Pancreas (tissue), 10 donors: ENCODE data around the gene DNAI4. TPM values are rescaled to one million over a fixed set of nuclear protein-coding genes. Genes with fewer than 3 reads are reported as not detected.
A peak's percentile ranks its signal among the peaks of the same experiment; 100 is the strongest.

ENCODE experiments used
- ATAC-seq, 4 donors: fragments of 200-7000 bp; cut with Tn5 transposase; one replicate each; pipeline versions ENCODE4 v1.8.0 to v1.9.1; 2020; ENCODE audit warnings: mild to moderate bottlenecking in 4 of 4, moderate library complexity in 4 of 4
- DNase-seq, 6 donors: peaks; one replicate each; pipeline ENCODE4 v3.0.0-alpha.2; 2020
- FAIRE-seq: peaks from 2 replicates; lab custom pipeline; 2012; peaks lifted over from hg19 to GRCh38; lab: Jason Lieb, UNC
- H3K27ac ChIP-seq, 4 donors: fragments of 200-600 bp; sonication (generic); 1 replicate in 3 of 4; 2 replicates in 1 of 4; pipeline versions ENCODE4 v1.5.0 to v1.8.0; 2020
- H3K27me3 ChIP-seq, 4 donors: fragments of 200-600 bp; one replicate each; pipeline ENCODE4 v1.8.0; 2021
- H3K36me3 ChIP-seq, 3 donors: fragments of 200-600 bp; sonication (generic) in 1 of 3; one replicate each; pipeline versions ENCODE4 v1.5.0 to v1.8.0; 2020 to 2021
- H3K4me1 ChIP-seq, 3 donors: fragments of 200-600 bp; one replicate each; pipeline ENCODE4 v1.8.0; 2021
- H3K4me3 ChIP-seq, 4 donors: fragments of 200-600 bp; sonication (generic) in 2 of 4; one replicate each; pipeline versions ENCODE4 v1.5.0 to v1.8.0; 2020 to 2021
- H3K9me3 ChIP-seq, 4 donors: fragments of 200-600 bp; one replicate each; pipeline ENCODE4 v1.8.0; 2021
- CTCF ChIP-seq, 4 donors: fragments of 200-600 bp; sonication (generic) in 3 of 4; IDR thresholded peaks; one replicate each; pipeline versions ENCODE4 v1.5.0 to v1.8.0; 2021; ENCODE audit warnings: antibody characterized with exemption in 4 of 4
- WGBS, 2 donors: extraction: QIAGEN DNeasy Blood & Tissue Kit; methylation state at CpG; one replicate each; pipeline ENCODE4 v1.1.7; 2013; 5-methylcytosine and 5-hydroxymethylcytosine counted together
- intact Hi-C, 3 donors: fragments of 100-400 bp; cut with DNase I; formaldehyde crosslinking; loops; one replicate each; pipeline versions ENCODE4 v1.11.1 to v1.14.2; 2022
- polyA plus RNA-seq, 2 donors: library from polyadenylated mRNA; stranded (reverse); fragments of 200-250 nt; gene quantifications; one replicate each; pipeline ENCODE4 v1.2.3, GENCODE V29; 2013
- total RNA-seq, 6 donors: library from RNA; stranded (reverse); fragmentation: NEBNext Ultra II Directional in 4 of 6; extraction: Animal tissue kit (Norgen Biotek cat#: 25700) in 4 of 6; gene quantifications; one replicate each; pipeline versions ENCODE4 v1.2.1 to v1.2.4, GENCODE V29; 2021 to 2023
- donor health status: healthy with polysubstance abuse.
- donor health status: DM: no; HTN: no; CAD: no; lungs with moderate emphysema.
- donor health status: DM: no; HTN: no; CAD: no.
- donor health status: control.
- donor health status: control.
- donor health status: Bipolar disorder and iron deficiency.
- donor health status: DM: yes; HTN: yes; CAD: no.
- donor health status: DM: no; HTN: no; CAD: no.
- donor health status: DM: no; HTN: no; CAD: no.
- donor health status: DM: yes; HTN: yes; CAD: no.

The DNAI4 gene
- total and polyA plus RNA-seq, 8 donors, result 1.5 to 6.7 (median 4.5) TPM

GRCh38 chr1:66925944-66926343 lies 1.3 kb upstream of the DNAI4 start:
- H3K27me3 ChIP-seq, result no peaks in the 10 kb centered on the region
- FAIRE-seq (no peak), DNase-seq (no peak), ATAC-seq (no peak)
- H3K4me1 ChIP-seq, result peaks cover 0 to 8% (median 0%) of the 10 kb centered on the region in 3 donors
- H3K4me3 ChIP-seq, result peak overlapping the region; percentile 62 to 89 (median 78)
- H3K9me3 ChIP-seq, result no peaks in the 10 kb centered on the region
- intact Hi-C loops, result no loop called here
- H3K36me3 ChIP-seq, result no peaks in the 10 kb centered on the region
- TF ChIP-seq CTCF (IDR thresholded peaks at IDR 0.05), result no peak
- WGBS, 2 donors, result 24 to 31% methylated on average over 9 of the region's 9 CpGs
- peak overlapping the region in 3 of 4 donors; percentile 83 to 95 (median 89) for H3K27ac ChIP-seq

- TF ChIP-seq CTCF (IDR thresholded peaks at IDR 0.05), result no peak
- peak; percentile 3 to 8 (median 4) for ATAC-seq
- FAIRE-seq, result no peak
Observed at GRCh38 chr1:66925558-66925910, 878 bp upstream of the DNAI4 start.

GRCh38 chr1:66920543-66920942 lies 4.1 kb downstream of the DNAI4 start:
- WGBS, 2 donors, result 94 to 99% methylated on average over 2 of the region's 2 CpGs
- DNase-seq (no peak), ATAC-seq (no peak), FAIRE-seq (no peak)
- Histone ChIP-seq H3K27me3 (no peaks in the 10 kb centered on the region), H3K4me1 (peaks cover 0 to 8% (median 0%) of the 10 kb centered on the region in 3 donors), H3K36me3 (no peaks in the 10 kb centered on the region), H3K4me3 (no peak overlapping the region), H3K9me3 (no peaks in the 10 kb centered on the region), H3K27ac (no peak overlapping the region)
- TF ChIP-seq CTCF (IDR thresholded peaks at IDR 0.05), result no peak
- intact Hi-C loops, result no loop called here

More at GRCh38 chr1:66925558-66925910, 878 bp upstream of the DNAI4 start:
- DNase-seq, result no peak
- H3K4me3 ChIP-seq, result peak overlapping the region; percentile 62 to 89 (median 78)
- peak overlapping the region; percentile 83 to 97 (median 92) for H3K27ac ChIP-seq
- no peaks in the 10 kb centered on the region for H3K27me3 ChIP-seq
- H3K4me1 ChIP-seq, result peaks cover 0 to 8% (median 0%) of the 10 kb centered on the region in 3 donors
- intact Hi-C loops, result no loop called here
- 3% methylated on average over 11 of the region's 11 CpGs for WGBS, 2 donors
- H3K36me3 ChIP-seq, result no peaks in the 10 kb centered on the region
- no peaks in the 10 kb centered on the region for H3K9me3 ChIP-seq

- no peak for TF ChIP-seq CTCF (IDR thresholded peaks at IDR 0.05)
- 85 to 86% methylated on average over 3 of the region's 3 CpGs for WGBS, 2 donors
- Histone ChIP-seq H3K27ac (no peak overlapping the region), H3K9me3 (no peaks in the 10 kb centered on the region), H3K4me3 (no peak overlapping the region), H3K36me3 (no peaks in the 10 kb centered on the region), H3K4me1 (peaks cover 0 to 8% (median 0%) of the 10 kb centered on the region in 3 donors), H3K27me3 (no peaks in the 10 kb centered on the region)
- ATAC-seq (no peak), FAIRE-seq (no peak), DNase-seq (no peak)
- intact Hi-C loops, result no loop called here
Observed at GRCh38 chr1:66919828-66920227, 4.8 kb downstream of the DNAI4 start.

- Histone ChIP-seq H3K27me3 (no peaks in the 10 kb centered on the region), H3K36me3 (no peaks in the 10 kb centered on the region), H3K9me3 (no peaks in the 10 kb centered on the region), H3K4me1 (peaks cover 0 to 8% (median 0%) of the 10 kb centered on the region in 3 donors), H3K4me3 (no peak overlapping the region), H3K27ac (no peak overlapping the region)
- ATAC-seq (no peak), FAIRE-seq (peak; percentile 9), DNase-seq (no peak)
- intact Hi-C loops, result no loop called here
- TF ChIP-seq CTCF (IDR thresholded peaks at IDR 0.05), result no peak
- 90 to 100% methylated on average over 1 of the region's 1 CpG for WGBS, 2 donors
Observed at GRCh38 chr1:66919063-66919462, 5.6 kb downstream of the DNAI4 start.
